HepG2 (cell line): Measurements from ENCODE around the gene SHMT1. TPM values are rescaled to one million over a fixed set of nuclear protein-coding genes. Genes with fewer than 3 reads are reported as not detected.
A peak's percentile ranks its signal among the peaks of the same experiment; 100 is the strongest.

ENCODE experiments used
- DPF2 ChIP-seq: sonication (generic); formaldehyde crosslinking; IDR thresholded peaks from 2 replicates; pipeline ENCODE4 v1.4.0; 2020; ENCODE audit warnings: mild to moderate bottlenecking, low read depth, missing genetic modification reagents, borderline replicate concordance
- FOXK2 ChIP-seq: fragments of 450-650 bp; IDR thresholded peaks from 2 replicates; pipeline ENCODE4 v1.6.1; 2016
- GABPB1 ChIP-seq: IDR thresholded peaks from 2 replicates; pipeline ENCODE4 v1.6.1; 2016; ENCODE audit warnings: mild to moderate bottlenecking, missing genetic modification reagents, moderate library complexity, missing compliant biosample characterization
- IKZF5 ChIP-seq: IDR thresholded peaks from 2 replicates; pipeline ENCODE4 v1.6.1; 2018; ENCODE audit warnings: missing genetic modification reagents, mild to moderate bottlenecking, missing compliant biosample characterization
- IRX3 ChIP-seq: sonication (generic); formaldehyde crosslinking; IDR thresholded peaks from 2 replicates; pipeline ENCODE4 v1.8.1; 2023; ENCODE audit warnings: mild to moderate bottlenecking, low read depth, missing genetic modification reagents, borderline replicate concordance
- KLF16 ChIP-seq, 2 experiments: sonication (generic) in 1 of 2; formaldehyde crosslinking in 1 of 2; IDR thresholded peaks; 2 replicates each; pipeline versions ENCODE4 v1.6.1 to v1.8.0; 2016 to 2023; ENCODE audit warnings: missing genetic modification reagents in 2 of 2, missing compliant biosample characterization in 1 of 2
- TBL1XR1 ChIP-seq: fragments of 150-350 bp; IDR thresholded peaks from 2 replicates; pipeline ENCODE4 v1.6.1; 2014; ENCODE audit warnings: borderline replicate concordance, low read length; ENCODE audit not compliant: partially characterized antibody
- THRA ChIP-seq: sonication (generic); formaldehyde crosslinking; IDR thresholded peaks from 2 replicates; pipeline ENCODE4 v1.4.0; 2020; ENCODE audit warnings: missing genetic modification reagents, borderline replicate concordance
- ZBTB20 ChIP-seq: sonication (generic); formaldehyde crosslinking; IDR thresholded peaks from 2 replicates; pipeline ENCODE4 v1.8.1; 2023; ENCODE audit warnings: missing genetic modification reagents, low read depth, mild to moderate bottlenecking, borderline replicate concordance
- ZBTB21 ChIP-seq: sonication (generic); formaldehyde crosslinking; IDR thresholded peaks from 2 replicates; pipeline ENCODE4 v1.4.0; 2020; ENCODE audit warnings: missing genetic modification reagents
- ZBTB25 ChIP-seq: IDR thresholded peaks from 2 replicates; pipeline ENCODE4 v1.6.1; 2018; ENCODE audit warnings: missing genetic modification reagents
- ZBTB39 ChIP-seq: sonication (generic); formaldehyde crosslinking; IDR thresholded peaks from 2 replicates; pipeline ENCODE4 v1.5.0; 2020; ENCODE audit warnings: missing genetic modification reagents
- ZFP41 ChIP-seq: sonication (generic); formaldehyde crosslinking; IDR thresholded peaks from 2 replicates; pipeline ENCODE4 v1.4.0; 2020; ENCODE audit warnings: mild to moderate bottlenecking, missing genetic modification reagents, borderline replicate concordance
- ZNF33A ChIP-seq: sonication (generic); formaldehyde crosslinking; IDR thresholded peaks from 2 replicates; pipeline ENCODE4 v1.5.1; 2020; ENCODE audit warnings: missing genetic modification reagents, mild to moderate bottlenecking, moderate library complexity, borderline replicate concordance
- ZNF547 ChIP-seq: sonication (generic); formaldehyde crosslinking; IDR thresholded peaks from 2 replicates; pipeline ENCODE4 v1.5.1; 2020; ENCODE audit warnings: mild to moderate bottlenecking, missing genetic modification reagents
- ZNF558 ChIP-seq: sonication (generic); formaldehyde crosslinking; IDR thresholded peaks from 2 replicates; pipeline ENCODE4 v1.9.0; 2022; ENCODE audit warnings: mild to moderate bottlenecking, missing genetic modification reagents, borderline replicate concordance
- ZNF563 ChIP-seq: sonication (generic); formaldehyde crosslinking; IDR thresholded peaks from 2 replicates; pipeline ENCODE4 v1.8.0; 2022; ENCODE audit warnings: mild to moderate bottlenecking, moderate library complexity, missing genetic modification reagents
- ZNF576 ChIP-seq: sonication (generic); formaldehyde crosslinking; IDR thresholded peaks from 2 replicates; pipeline ENCODE4 v1.4.0; 2020; ENCODE audit warnings: mild to moderate bottlenecking, missing genetic modification reagents
- ZNF800 ChIP-seq: sonication (generic); formaldehyde crosslinking; IDR thresholded peaks from 2 replicates; pipeline ENCODE4 v1.4.0; 2020; ENCODE audit warnings: missing genetic modification reagents
- polyA plus RNA-seq, 8 experiments: library from polyadenylated mRNA; depleted of rRNA in 3 of 8; stranded (reverse) in 7 of 8; unstranded in 1 of 8; fragments of >200 nt; fragmentation: Illumina TruSeq in 4 of 8; extraction: Trizol in 4 of 8; gene quantifications; 2 replicates each; pipeline versions ENCODE4 v1.2.1 to v1.2.3, GENCODE V29; 2011 to 2016; ENCODE audit warnings: low read depth in 4 of 8, missing spikeins in 1 of 8, mixed read lengths in 1 of 8; ENCODE audit not compliant: insufficient read depth in 1 of 8
- total RNA-seq, 5 experiments: library from RNA; depleted of rRNA; stranded (reverse); fragments of >200 nt; fragmentation: Illumina TruSeq; extraction: Trizol; gene quantifications; 2 replicates each; pipeline ENCODE4 v1.2.3, GENCODE V29; 2016; ENCODE audit warnings: low read depth in 1 of 5

Gene SHMT1
- total and polyA plus RNA-seq, 2 of the 13 experiments (the other 11 are each of a cell fraction or from before 2014, with no cell fraction given), result 21.3 to 48.8 TPM

GRCh38 chr17:18314731-18315561 lies 48.4 kb downstream of the SHMT1 start, which contains the start of the genes SMCR8 and TOP3A (continued):
- TF ChIP-seq ZBTB39 (CRISPR knock-in tag) (no peak), IKZF5 (CRISPR knock-in tag) (peak; percentile 19), ZNF576 (CRISPR knock-in tag) (no peak), IRX3 (CRISPR knock-in tag) (no peak; the same call in 1 of the 2 replicates), DPF2 (CRISPR knock-in tag) (no peak), ZNF33A (CRISPR knock-in tag) (no peak), ZBTB20 (CRISPR knock-in tag) (peak; percentile 56; the same call in 1 of the 2 replicates), ZNF800 (CRISPR knock-in tag) (peak; percentile 65; the same call in 1 of the 2 replicates), ZNF547 (CRISPR knock-in tag) (no peak), TBL1XR1 (no peak), ZBTB25 (CRISPR knock-in tag) (peak; percentile 44; the same call in 1 of the 2 replicates), ZFP41 (CRISPR knock-in tag) (peak; percentile 93; the same call in 1 of the 2 replicates), FOXK2 (peak; percentile 27; the same call in 1 of the 2 replicates), ZNF558 (no peak; the same call in none of the 2 replicates), THRA (CRISPR knock-in tag) (no peak), ZNF563 (CRISPR knock-in tag) (peak; percentile 81), KLF16 (CRISPR knock-in tag; IDR thresholded peaks at IDR 0.05) (peak; percentile 57 to 79; a peak in 1 of 4 replicates), ZBTB21 (CRISPR knock-in tag) (no peak), GABPB1 (peak; percentile 97)
